ENCODE measurements around the gene C10orf88. TPM values are rescaled to one million over a fixed set of nuclear protein-coding genes. Genes with fewer than 3 reads are reported as not detected.

The C10orf88 gene
- total and polyA plus RNA-seq, 9 of the 15 experiments (the other 6 are each of a cell fraction or from before 2014, with no cell fraction given): 2.5 to 9.6 (median 7.5) TPM

- TF ChIP-seq SMARCA5 (IDR thresholded peaks at IDR 0.05) (no peak), CHD4 (IDR thresholded peaks at IDR 0.05; ENCODE audit: insufficient read depth, insufficient replicate concordance, low read depth, low read length, poor library complexity, severe bottlenecking) (no peak), MCM5 (IDR thresholded peaks at IDR 0.05; ENCODE audit: low read depth) (no peak), PURB (CRISPR knock-in tag; IDR thresholded peaks at IDR 0.05; ENCODE audit: low read depth) (no peak), MECOM (CRISPR knock-in tag; IDR thresholded peaks at IDR 0.05) (peak; percentile 89), ZNF77 (CRISPR knock-in tag; IDR thresholded peaks at IDR 0.05) (no peak), HNRNPUL1 (IDR thresholded peaks at IDR 0.05; ENCODE audit: low read length) (no peak), ZNF644 (tag; IDR thresholded peaks at IDR 0.05; ENCODE audit: low read depth) (peak; percentile 97), POLR2B (IDR thresholded peaks at IDR 0.05; ENCODE audit: low read depth, partially characterized antibody) (no peak), FOXA3 (CRISPR knock-in tag; conservative IDR thresholded peaks at IDR 0.05 in 1 of 2, IDR thresholded peaks at IDR 0.05 in 1 of 2) (peak in 1 of 2 experiments; percentile 85; a peak in 2 of 4 replicates), MBD2 (IDR thresholded peaks at IDR 0.05; ENCODE audit: borderline replicate concordance, low read depth) (no peak), ZBTB43 (CRISPR knock-in tag; IDR thresholded peaks at IDR 0.05) (peak; percentile 96), ZNF584 (CRISPR knock-in tag; IDR thresholded peaks at IDR 0.05; ENCODE audit: low read depth) (peak; percentile 95), ZNF133 (CRISPR knock-in tag; IDR thresholded peaks at IDR 0.05) (no peak), PTRF (tag; IDR thresholded peaks at IDR 0.05) (no peak), ID3 (CRISPR knock-in tag; IDR thresholded peaks at IDR 0.05) (no peak), ID3 (tag; IDR thresholded peaks at IDR 0.05) (0 out of 2 replicates have a peak, but pooled peaks have one; percentile 49), MED1 (CRISPR knock-in tag; IDR thresholded peaks at IDR 0.05; ENCODE audit: borderline replicate concordance) (peak; percentile 82; the same call in 1 of the 2 replicates), STAT6 (CRISPR knock-in tag; IDR thresholded peaks at IDR 0.05) (no peak), HSF4 (CRISPR knock-in tag; IDR thresholded peaks at IDR 0.05; ENCODE audit: borderline replicate concordance) (no peak), STAT5A (IDR thresholded peaks at IDR 0.05; ENCODE audit: borderline replicate concordance, low read length) (no peak), SMARCA4 (IDR thresholded peaks at IDR 0.05) (no peak), HNRNPL (IDR thresholded peaks at IDR 0.05; ENCODE audit: low read depth, low read length) (no peak)
These were observed 42.0 kb downstream of the C10orf88 start (continued) for GRCh38 chr10:122911889-122912484.
